ENCODE measurements around the gene POC1A.
"Not testable (repeated sequence)": the region's sequence is repeated elsewhere in the genome, so short reads cannot be mapped to it uniquely, and the experiment has no call there.

- TF ChIP-seq CTCF (conservative IDR thresholded peaks at IDR 0.05); EZH2 (IDR thresholded peaks at IDR 0.05; ENCODE audit: low read depth): not testable (repeated sequence)
These were observed 16.0 kb upstream of the POC1A start for GRCh38 chr3:52170217-52170616.

Data from PC-9 (cell line).